Astrocyte (in vitro differentiated cells and primary cell): Measurements from ENCODE around the gene IFITM2.

Experiments
- EZH2 ChIP-seq: IDR thresholded peaks from 2 replicates; pipeline ENCODE4 v1.6.1; 2012; ENCODE audit warnings: mild to moderate bottlenecking, low read length, inconsistent platforms; ENCODE audit not compliant: insufficient read depth
- TF ChIP-seq, protein P1 (sequence below): IDR thresholded peaks from 2 replicates; pipeline ENCODE4 v1.5.1; 2011; ENCODE audit warnings: low read depth, mild to moderate bottlenecking, inconsistent platforms, low read length, moderate library complexity; ENCODE audit not compliant: insufficient read depth

DNA sequence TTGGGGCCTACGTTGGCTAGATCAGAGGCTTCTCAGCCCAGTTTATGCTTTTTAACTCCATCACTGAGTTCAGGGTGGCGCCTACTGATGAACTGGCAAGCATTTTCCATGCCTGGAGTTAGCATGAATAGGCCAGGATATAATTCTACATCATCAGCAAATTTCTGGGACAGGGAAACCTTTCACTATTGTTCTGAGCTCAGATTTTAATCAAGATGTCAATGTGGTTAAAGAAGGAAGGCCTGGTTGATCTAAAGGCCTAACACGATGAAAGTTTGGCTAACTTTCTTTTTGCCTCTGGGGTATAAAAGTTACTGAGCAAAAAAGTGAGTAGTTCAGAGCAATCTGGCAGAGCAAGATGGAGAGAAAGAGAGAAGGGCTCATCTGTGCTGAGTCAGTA is 34.7 kb downstream of the IFITM2 start:
- TF ChIP-seq, protein P1, sequence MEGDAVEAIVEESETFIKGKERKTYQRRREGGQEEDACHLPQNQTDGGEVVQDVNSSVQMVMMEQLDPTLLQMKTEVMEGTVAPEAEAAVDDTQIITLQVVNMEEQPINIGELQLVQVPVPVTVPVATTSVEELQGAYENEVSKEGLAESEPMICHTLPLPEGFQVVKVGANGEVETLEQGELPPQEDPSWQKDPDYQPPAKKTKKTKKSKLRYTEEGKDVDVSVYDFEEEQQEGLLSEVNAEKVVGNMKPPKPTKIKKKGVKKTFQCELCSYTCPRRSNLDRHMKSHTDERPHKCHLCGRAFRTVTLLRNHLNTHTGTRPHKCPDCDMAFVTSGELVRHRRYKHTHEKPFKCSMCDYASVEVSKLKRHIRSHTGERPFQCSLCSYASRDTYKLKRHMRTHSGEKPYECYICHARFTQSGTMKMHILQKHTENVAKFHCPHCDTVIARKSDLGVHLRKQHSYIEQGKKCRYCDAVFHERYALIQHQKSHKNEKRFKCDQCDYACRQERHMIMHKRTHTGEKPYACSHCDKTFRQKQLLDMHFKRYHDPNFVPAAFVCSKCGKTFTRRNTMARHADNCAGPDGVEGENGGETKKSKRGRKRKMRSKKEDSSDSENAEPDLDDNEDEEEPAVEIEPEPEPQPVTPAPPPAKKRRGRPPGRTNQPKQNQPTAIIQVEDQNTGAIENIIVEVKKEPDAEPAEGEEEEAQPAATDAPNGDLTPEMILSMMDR = no peak
- no peak for TF ChIP-seq EZH2
